Ovary (tissue), 1 donor: ENCODE data around the gene OR2J3.

Source experiments
- EP300 ChIP-seq: sonication (generic); formaldehyde crosslinking; IDR thresholded peaks from one replicate; pipeline ENCODE4 v1.6.1; 2017; ENCODE audit warnings: antibody characterized with exemption
- POLR2A ChIP-seq: fragments of 450-650 bp; IDR thresholded peaks from one replicate; pipeline ENCODE4 v1.6.1; 2017; ENCODE audit warnings: antibody characterized with exemption, mild to moderate bottlenecking, moderate library complexity

DNA sequence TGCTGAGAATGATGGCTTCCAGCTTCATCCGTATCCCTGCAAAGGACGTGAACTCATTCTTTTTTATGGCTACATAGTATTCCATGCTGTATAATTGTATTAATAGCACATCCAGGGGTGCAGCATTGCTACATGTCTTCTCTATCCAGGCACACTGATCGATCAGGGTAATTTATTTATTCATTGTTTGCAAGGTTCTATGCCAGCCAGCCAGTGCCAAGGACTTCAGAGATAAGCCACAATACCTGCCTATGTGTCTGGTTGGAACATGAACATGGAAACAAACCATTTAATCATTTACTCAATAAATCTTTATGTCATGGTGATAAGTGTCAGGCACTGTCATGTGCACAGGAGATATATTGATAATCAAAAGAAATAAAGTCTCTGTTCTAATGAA lies 14.9 kb upstream of the OR2J3 start:
- TF ChIP-seq POLR2A: no peak
- no peak for TF ChIP-seq EP300
